SK-N-SH treated with all-trans-retinoic acid at 6 μM for 48 hours (cell line): ENCODE results near the gene ARMH3.

Experiments
- ATAC-seq: fragments of 200-7000 bp; cut with Tn5 transposase; 3 replicates; pipeline ENCODE4 v1.9.1; 2020; ENCODE audit warnings: mild to moderate bottlenecking, moderate library complexity
- ARNTL ChIP-seq: fragments of 450-650 bp; formaldehyde crosslinking; IDR thresholded peaks from 2 replicates; pipeline ENCODE4 v1.5.0; 2020; ENCODE audit warnings: low read depth, mild to moderate bottlenecking, moderate library complexity, borderline replicate concordance
- CSDC2 ChIP-seq: fragments of 250-450 bp; sonication (Bioruptor Pico); IDR thresholded peaks from 2 replicates; pipeline ENCODE4 v1.5.0; 2020; ENCODE audit warnings: mild to moderate bottlenecking, moderate library complexity
- CSRNP3 ChIP-seq: fragments of 250-450 bp; sonication (Bioruptor Pico); IDR thresholded peaks from 2 replicates; pipeline ENCODE4 v1.5.1; 2021; ENCODE audit warnings: mild to moderate bottlenecking, moderate library complexity
- ESRRG ChIP-seq: fragments of 250-450 bp; sonication (Bioruptor Pico); IDR thresholded peaks from 2 replicates; pipeline ENCODE4 v1.6.1; 2021; ENCODE audit warnings: mild to moderate bottlenecking
- GLIS3 ChIP-seq: fragments of 250-450 bp; sonication (Bioruptor Pico); IDR thresholded peaks from 2 replicates; pipeline ENCODE4 v1.5.0; 2020; ENCODE audit warnings: mild to moderate bottlenecking, moderate library complexity
- ISL1 ChIP-seq: fragments of 250-450 bp; sonication (Bioruptor Pico); IDR thresholded peaks from 2 replicates; pipeline ENCODE4 v2.1.2; 2022; ENCODE audit warnings: mild to moderate bottlenecking, moderate library complexity
- OSR1 ChIP-seq: fragments of 250-450 bp; sonication (Bioruptor Pico); IDR thresholded peaks from 2 replicates; pipeline ENCODE4 v1.8.0; 2022; ENCODE audit warnings: moderate library complexity, mild to moderate bottlenecking, inconsistent platforms
- PATZ1 ChIP-seq: fragments of 250-450 bp; sonication (Bioruptor Pico); IDR thresholded peaks from 2 replicates; pipeline ENCODE4 v1.8.0; 2020; ENCODE audit warnings: mild to moderate bottlenecking, moderate library complexity, borderline replicate concordance
- POU6F1 ChIP-seq: fragments of 250-450 bp; sonication (Bioruptor Pico); IDR thresholded peaks from 2 replicates; pipeline ENCODE4 v1.8.0; 2021; ENCODE audit warnings: low read depth, mild to moderate bottlenecking, moderate library complexity, borderline replicate concordance
- PPARA ChIP-seq: fragments of 250-450 bp; sonication (Bioruptor Pico); IDR thresholded peaks from 2 replicates; pipeline ENCODE4 v1.5.0; 2020; ENCODE audit warnings: mild to moderate bottlenecking, borderline replicate concordance
- RARB ChIP-seq: fragments of 250-450 bp; sonication (Bioruptor Pico); IDR thresholded peaks from 2 replicates; pipeline ENCODE4 v1.8.0; 2021; ENCODE audit warnings: mild to moderate bottlenecking, moderate library complexity
- SNAI2 ChIP-seq: fragments of 250-450 bp; sonication (Bioruptor Pico); IDR thresholded peaks from 2 replicates; pipeline ENCODE4 v1.5.0; 2020; ENCODE audit warnings: mild to moderate bottlenecking, moderate library complexity
- TCF4 ChIP-seq: fragments of 250-450 bp; sonication (Bioruptor Pico); IDR thresholded peaks from 2 replicates; pipeline ENCODE4 v1.8.0; 2021; ENCODE audit warnings: mild to moderate bottlenecking, moderate library complexity, borderline replicate concordance
- TOX ChIP-seq: fragments of 250-450 bp; sonication (Bioruptor Pico); IDR thresholded peaks from 2 replicates; pipeline ENCODE4 v1.8.0; 2021; ENCODE audit warnings: mild to moderate bottlenecking, moderate library complexity, borderline replicate concordance
- ZC3H10 ChIP-seq: fragments of 250-450 bp; sonication (Bioruptor Pico); IDR thresholded peaks from 2 replicates; pipeline ENCODE4 v1.5.1; 2021; ENCODE audit warnings: mild to moderate bottlenecking, moderate library complexity
- ZFP3 ChIP-seq: fragments of 250-450 bp; sonication (Bioruptor Pico); IDR thresholded peaks from 2 replicates; pipeline ENCODE4 v1.5.0; 2020; ENCODE audit warnings: mild to moderate bottlenecking, moderate library complexity
- ZFP30 ChIP-seq: fragments of 450-650 bp; formaldehyde crosslinking; IDR thresholded peaks from 2 replicates; pipeline ENCODE4 v1.5.0; 2022; ENCODE audit warnings: mild to moderate bottlenecking, moderate library complexity
- ZNF565 ChIP-seq: fragments of 450-650 bp; formaldehyde crosslinking; conservative IDR thresholded peaks from 2 replicates; pipeline ENCODE4 v1.5.0; 2020; ENCODE audit warnings: low read depth, mild to moderate bottlenecking, moderate library complexity
- ZNF70 ChIP-seq: fragments of 450-650 bp; formaldehyde crosslinking; IDR thresholded peaks from 2 replicates; pipeline ENCODE4 v1.5.0; 2020; ENCODE audit warnings: mild to moderate bottlenecking, moderate library complexity
- ZNF8 ChIP-seq: fragments of 450-650 bp; formaldehyde crosslinking; IDR thresholded peaks from 2 replicates; pipeline ENCODE4 v1.5.0; 2020; ENCODE audit warnings: mild to moderate bottlenecking, moderate library complexity
- TF ChIP-seq, protein P1 (sequence below): fragments of 250-450 bp; sonication (Bioruptor Pico); IDR thresholded peaks from 2 replicates; pipeline ENCODE4 v1.5.0; 2020; ENCODE audit warnings: mild to moderate bottlenecking, moderate library complexity
- TF ChIP-seq, protein P2 (sequence below): fragments of 250-450 bp; sonication (Bioruptor Pico); IDR thresholded peaks from 2 replicates; pipeline ENCODE4 v1.5.1; 2020; ENCODE audit warnings: low read depth, mild to moderate bottlenecking, moderate library complexity

The ARMH3 gene

GRCh38 chr10:101817337-101818118 lies 238.4 kb downstream of the ARMH3 start:
- TF ChIP-seq SNAI2 (CRISPR knock-in tag) (no peak), GLIS3 (CRISPR knock-in tag) (no peak), ZC3H10 (CRISPR knock-in tag) (no peak), ISL1 (CRISPR knock-in tag) (no peak), RARB (CRISPR knock-in tag) (no peak), OSR1 (no peak), ZNF565 (CRISPR knock-in tag) (no peak), ZFP3 (CRISPR knock-in tag) (no peak), ZNF8 (no peak), TOX (CRISPR knock-in tag) (no peak), ESRRG (no peak), POU6F1 (CRISPR knock-in tag) (no peak), PPARA (CRISPR knock-in tag) (no peak), TCF4 (CRISPR knock-in tag) (no peak), ZFP30 (CRISPR knock-in tag) (no peak), ARNTL (CRISPR knock-in tag) (no peak)
- TF ChIP-seq, all 23 proteins: peak for 0
- peak; percentile 77 for ATAC-seq

DNA sequence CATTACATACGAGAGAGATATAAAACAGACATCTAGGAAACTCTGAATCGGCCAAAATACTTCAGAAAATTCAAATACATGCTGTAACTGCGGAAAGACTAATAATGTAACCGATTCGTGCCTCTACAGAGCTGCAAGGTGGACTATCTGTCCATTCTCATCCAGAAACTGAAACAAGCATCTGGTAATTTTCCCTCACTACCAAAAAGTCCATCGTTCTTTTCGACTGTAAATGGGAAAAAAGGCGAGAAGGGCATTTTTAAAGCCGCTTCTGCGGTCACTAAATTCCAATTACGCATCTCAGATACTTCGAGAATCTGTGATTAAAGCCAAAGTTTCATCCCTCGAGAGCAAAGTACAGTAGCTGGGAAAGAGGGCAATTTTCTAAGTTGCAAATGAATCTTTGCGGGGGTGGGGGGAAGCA lies 239.0 kb downstream of the ARMH3 start:
- no peak for ATAC-seq
- TF ChIP-seq ESRRG (no peak), ZNF565 (CRISPR knock-in tag) (no peak), RARB (CRISPR knock-in tag) (no peak), ISL1 (CRISPR knock-in tag) (no peak)

DNA sequence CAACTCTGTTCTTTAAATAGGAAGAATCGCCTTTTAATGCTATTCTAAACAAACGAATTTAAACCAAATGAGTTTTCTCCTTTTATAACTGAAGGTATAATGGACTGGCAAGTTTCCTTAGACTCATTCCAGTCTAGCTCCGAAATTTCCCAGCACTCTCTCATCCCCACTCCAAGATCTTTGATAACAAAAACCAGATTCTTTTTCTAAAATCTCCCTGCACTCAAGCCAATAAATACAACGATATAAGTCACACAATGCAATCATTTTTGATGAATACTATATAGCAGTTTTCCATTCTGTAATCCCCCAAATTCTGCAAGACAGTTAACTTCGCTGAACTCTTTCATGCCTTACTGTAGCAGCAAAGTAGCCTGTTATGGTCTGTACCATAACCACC lies 239.6 kb downstream of the ARMH3 start:
- TF ChIP-seq TOX (CRISPR knock-in tag): no peak
- TF ChIP-seq, protein P1, sequence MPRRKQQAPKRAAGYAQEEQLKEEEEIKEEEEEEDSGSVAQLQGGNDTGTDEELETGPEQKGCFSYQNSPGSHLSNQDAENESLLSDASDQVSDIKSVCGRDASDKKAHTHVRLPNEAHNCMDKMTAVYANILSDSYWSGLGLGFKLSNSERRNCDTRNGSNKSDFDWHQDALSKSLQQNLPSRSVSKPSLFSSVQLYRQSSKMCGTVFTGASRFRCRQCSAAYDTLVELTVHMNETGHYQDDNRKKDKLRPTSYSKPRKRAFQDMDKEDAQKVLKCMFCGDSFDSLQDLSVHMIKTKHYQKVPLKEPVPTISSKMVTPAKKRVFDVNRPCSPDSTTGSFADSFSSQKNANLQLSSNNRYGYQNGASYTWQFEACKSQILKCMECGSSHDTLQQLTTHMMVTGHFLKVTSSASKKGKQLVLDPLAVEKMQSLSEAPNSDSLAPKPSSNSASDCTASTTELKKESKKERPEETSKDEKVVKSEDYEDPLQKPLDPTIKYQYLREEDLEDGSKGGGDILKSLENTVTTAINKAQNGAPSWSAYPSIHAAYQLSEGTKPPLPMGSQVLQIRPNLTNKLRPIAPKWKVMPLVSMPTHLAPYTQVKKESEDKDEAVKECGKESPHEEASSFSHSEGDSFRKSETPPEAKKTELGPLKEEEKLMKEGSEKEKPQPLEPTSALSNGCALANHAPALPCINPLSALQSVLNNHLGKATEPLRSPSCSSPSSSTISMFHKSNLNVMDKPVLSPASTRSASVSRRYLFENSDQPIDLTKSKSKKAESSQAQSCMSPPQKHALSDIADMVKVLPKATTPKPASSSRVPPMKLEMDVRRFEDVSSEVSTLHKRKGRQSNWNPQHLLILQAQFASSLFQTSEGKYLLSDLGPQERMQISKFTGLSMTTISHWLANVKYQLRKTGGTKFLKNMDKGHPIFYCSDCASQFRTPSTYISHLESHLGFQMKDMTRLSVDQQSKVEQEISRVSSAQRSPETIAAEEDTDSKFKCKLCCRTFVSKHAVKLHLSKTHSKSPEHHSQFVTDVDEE (CRISPR knock-in tag): no peak
- no peak for TF ChIP-seq ZC3H10 (CRISPR knock-in tag)
- TF ChIP-seq OSR1: no peak
- no peak for TF ChIP-seq PATZ1 (CRISPR knock-in tag)
- TF ChIP-seq ZNF565 (CRISPR knock-in tag): no peak
- no peak for TF ChIP-seq RARB (CRISPR knock-in tag)
- no peak for TF ChIP-seq TCF4 (CRISPR knock-in tag)
- no peak for TF ChIP-seq CSDC2 (CRISPR knock-in tag)
- no peak for TF ChIP-seq PPARA (CRISPR knock-in tag)
- TF ChIP-seq, protein P2, sequence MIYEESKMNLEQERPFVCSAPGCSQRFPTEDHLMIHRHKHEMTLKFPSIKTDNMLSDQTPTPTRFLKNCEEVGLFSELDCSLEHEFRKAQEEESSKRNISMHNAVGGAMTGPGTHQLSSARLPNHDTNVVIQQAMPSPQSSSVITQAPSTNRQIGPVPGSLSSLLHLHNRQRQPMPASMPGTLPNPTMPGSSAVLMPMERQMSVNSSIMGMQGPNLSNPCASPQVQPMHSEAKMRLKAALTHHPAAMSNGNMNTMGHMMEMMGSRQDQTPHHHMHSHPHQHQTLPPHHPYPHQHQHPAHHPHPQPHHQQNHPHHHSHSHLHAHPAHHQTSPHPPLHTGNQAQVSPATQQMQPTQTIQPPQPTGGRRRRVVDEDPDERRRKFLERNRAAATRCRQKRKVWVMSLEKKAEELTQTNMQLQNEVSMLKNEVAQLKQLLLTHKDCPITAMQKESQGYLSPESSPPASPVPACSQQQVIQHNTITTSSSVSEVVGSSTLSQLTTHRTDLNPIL (CRISPR knock-in tag): no peak
- no peak for TF ChIP-seq ZFP30 (CRISPR knock-in tag)
- no peak for TF ChIP-seq POU6F1 (CRISPR knock-in tag)
- no peak for TF ChIP-seq ZFP3 (CRISPR knock-in tag)
- no peak; the same call in 1 of the 2 replicates for TF ChIP-seq CSRNP3 (CRISPR knock-in tag)
- no peak for TF ChIP-seq SNAI2 (CRISPR knock-in tag)
- no peak for TF ChIP-seq ZNF70 (CRISPR knock-in tag)
- no peak for TF ChIP-seq ISL1 (CRISPR knock-in tag)
- no peak for TF ChIP-seq ZNF8
- ATAC-seq: no peak
